CD4-positive, alpha-beta T cell treated with Interleukin-6 at 100 ng/mL for 8 hours (primary cell): ENCODE data around the gene ZNF202.
A peak's percentile ranks its signal among the peaks of the same experiment; 100 is the strongest.
"Not testable (repeated sequence)": the region's sequence is repeated elsewhere in the genome, so short reads cannot be mapped to it uniquely, and the experiment has no call there.

Experiments
- DNase-seq: peaks from one replicate; pipeline ENCODE4 v3.0.0-alpha.2; 2020; ENCODE audit warnings: mixed read lengths, low spot score

The ZNF202 gene

DNA sequence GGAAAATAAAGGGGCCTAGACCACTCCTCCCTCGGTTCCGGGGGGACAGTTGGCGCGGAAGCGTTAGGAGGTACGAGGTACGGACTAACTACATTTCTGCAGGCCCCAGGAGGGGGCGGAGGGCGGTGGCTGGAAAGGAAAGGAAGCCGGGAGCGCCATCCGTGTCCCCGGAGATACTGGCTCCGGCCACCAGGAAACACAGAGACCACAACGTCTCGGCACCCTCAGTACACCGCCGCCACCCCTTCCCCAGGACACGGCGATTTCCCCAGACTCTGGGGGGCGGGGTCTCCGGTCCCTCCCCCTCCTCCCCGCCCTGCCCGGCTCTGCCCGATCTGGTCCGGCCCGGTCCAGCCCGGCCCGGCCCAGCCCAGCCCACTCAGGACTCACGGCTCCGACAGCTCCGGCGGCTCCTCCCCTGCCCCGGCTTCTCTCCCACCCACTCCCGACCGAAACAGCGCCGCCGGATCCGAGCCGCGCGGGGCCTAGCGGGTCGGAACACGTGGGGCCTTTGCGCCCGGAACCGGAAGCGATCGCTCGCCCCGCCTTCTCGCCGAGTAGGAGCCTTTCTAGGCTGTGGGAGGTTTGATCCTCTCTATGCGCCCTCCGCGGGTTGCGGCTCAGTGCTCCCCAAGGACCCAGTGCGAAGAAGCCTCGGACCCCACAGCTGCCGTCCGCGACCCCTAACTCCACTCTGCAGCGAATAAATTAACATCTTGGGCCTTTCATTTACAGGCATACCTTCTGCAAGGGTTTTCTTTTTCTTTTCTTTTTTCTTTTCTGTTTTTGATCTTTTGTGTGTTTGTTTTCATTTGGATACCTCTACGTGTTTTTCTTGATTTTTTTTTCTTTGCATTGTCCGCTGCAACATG is at the start of gene ZNF202:
Gene ZNF202 (minus strand): TSS at position 502 of the 872 bp plus-strand sequence. CDS start 10,772 bp downstream, outside the sequence.
- peak; percentile 89 for DNase-seq

DNA sequence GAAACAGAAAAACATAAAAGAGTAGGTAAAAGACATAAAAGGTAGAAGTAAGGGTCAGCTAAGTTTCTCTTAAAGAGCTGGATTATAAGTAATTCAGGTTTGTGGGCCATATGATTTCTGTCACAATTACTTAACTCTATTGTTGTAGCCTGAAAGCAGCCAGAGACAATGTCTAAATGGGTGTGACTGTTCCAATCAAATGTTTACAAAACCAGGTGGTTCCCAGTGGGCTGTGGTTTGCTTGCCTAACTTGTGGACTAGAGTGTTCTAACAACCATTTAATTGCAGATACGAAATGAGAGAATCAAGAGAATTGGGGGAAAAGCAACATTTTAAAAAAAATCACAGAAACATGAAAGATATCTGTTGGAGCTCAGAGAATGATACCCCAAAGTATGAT is 42.1 kb upstream of the ZNF202 start:
- no peak for DNase-seq

DNA sequence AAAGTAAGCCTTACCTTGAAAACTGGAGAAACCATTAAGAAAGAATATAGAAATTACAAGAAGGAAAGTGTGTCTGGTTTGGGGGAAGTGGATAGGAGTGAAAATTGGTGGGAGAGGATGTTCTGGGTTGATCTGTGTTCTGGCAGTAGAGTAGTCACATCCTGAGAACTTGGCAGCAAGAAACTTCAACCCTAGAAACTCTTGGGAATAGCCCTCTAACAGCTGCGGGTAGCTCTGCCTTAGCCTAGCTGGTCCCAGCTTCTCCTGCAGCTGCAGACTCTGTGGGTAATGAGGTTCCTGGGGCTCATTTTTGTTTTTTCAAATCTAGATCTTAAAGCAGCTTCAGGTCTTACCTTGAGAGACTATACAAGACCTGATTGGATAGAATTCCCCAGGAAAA is 37.1 kb upstream of the ZNF202 start:
- DNase-seq: no peak

DNA sequence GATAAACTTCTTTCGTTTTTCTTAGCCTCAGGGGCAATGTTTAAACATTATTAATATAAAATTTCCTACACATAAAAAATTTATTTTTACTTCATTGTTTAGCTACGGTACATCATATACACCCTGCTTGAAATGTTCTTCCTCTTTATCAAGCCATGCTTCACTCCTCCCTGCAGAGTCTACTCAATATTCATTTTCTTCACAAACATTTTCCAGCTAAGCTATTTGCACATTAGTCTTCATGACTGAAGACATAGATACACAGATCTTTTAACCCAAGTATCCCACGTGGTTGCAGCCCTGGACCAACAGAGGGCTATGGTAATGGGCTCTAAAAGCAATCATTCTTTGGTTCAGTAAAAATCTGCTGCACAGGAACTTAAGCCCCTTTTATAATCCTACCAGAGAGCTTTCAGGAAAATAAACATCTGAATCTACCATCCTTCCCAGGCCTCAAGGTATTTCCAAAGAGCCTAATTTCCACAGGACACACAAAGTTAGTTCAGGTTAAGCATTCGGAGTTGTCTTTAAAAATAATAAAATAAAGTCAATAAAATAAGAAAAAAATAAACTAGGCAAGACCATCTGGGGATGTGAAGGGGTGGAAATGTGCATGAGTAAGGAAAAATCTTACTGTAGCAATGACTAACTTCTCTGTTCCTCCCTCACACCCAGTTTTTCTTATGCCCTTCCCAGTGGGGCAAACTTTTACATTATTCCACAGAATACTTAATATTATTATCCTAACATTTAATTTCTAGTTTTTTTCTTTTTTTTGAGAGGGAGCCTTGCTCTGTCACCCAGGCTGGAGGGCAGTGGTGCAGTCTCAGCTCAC is 34.5 kb upstream of the ZNF202 start:
- no peak for DNase-seq

DNA sequence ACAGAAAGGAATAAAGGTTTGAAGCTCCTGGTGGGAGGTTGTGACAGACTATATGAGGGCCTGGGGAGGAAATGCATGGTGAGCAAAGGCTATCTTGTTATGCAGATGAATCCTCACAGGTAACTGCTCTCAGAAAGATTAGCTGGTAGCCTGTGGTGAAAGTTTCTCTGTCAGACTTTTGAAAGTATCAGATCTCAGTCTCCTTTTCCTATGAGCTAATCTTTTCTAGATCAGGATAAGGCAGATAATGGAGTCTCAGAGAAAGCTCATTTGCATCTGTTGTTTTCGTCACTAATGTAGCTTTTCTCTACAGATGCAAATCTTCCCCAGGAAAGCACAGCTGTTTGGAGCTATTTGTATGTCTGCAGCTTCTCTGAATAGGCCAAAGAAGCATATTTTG is 33.8 kb upstream of the ZNF202 start:
- no peak for DNase-seq

DNA sequence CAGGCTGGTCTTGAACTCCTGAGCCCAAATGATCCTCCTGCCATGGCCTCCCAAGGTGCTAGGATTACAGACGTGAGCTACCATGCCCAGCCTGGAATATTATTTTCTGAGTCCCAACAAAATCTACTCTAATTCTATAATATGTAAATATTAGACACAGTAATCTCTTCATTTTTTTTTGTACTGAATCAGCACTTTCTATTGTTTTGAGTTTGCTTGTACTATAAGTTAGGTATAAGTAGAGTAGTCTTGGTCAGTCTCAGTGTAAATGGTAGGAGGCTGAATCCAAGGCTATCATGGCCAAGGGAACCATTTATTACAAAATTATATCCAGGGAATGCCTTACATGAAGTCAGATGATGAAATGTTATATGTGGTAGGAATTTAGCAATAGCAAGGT is 32.5 kb upstream of the ZNF202 start:
- no peak for DNase-seq

DNA sequence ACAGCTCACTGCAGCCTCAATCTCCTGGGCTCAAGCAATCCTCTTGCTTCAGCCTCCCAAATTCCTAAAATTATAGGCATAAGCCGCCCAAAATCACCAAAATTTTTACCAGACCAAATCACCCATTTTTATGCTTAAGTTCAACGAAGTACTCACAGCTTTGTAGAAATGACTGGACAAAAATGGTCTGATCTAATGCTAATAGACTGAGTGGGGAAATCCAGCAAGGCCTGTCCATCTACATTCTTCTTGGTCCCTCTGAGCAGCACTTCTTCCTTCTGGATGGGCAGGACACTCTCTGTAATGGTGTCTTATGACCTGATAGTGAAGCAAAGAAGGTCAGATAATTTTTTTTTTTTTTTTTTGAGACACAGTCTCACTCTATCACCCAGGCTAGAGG is 31.6 kb upstream of the ZNF202 start:
- DNase-seq: no peak

DNA sequence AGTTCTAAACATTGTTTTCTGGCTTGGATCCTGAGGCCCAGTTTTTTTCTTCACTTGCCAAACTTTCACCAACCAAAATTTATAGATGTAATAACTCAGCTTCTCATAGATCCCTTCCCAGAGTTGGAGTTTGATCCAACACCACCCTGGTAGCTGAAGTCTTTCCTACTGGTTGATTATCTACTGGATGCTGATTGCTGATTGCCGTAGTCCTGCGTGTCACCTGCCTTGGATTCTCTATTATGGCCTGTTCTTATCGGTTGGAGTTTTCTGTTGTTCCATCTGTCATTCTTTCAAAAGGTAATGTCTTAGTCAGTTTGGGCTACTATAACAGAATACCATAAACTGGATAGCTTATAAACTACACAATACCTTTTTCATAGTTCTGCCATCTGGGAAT is 30.2 kb upstream of the ZNF202 start:
- DNase-seq: no peak

DNA sequence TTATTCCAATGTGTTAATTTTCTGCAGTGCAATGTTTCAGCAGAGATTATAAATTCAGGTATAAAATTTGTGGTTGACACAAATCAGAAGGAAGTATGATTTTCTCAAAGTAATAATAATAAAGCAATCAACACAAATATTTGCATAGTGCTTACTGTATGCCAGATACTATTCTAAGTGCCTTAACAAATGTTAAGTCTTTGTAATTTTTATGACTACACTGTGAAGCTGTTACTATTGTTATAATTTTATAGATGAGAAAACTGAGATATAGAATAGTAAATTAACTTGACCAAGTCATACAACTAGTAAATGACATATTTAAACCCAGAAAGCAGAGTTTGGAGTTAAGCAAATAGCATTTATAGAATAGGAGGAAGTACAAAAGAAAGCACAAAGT is 29.3 kb upstream of the ZNF202 start:
- DNase-seq: no peak

DNA sequence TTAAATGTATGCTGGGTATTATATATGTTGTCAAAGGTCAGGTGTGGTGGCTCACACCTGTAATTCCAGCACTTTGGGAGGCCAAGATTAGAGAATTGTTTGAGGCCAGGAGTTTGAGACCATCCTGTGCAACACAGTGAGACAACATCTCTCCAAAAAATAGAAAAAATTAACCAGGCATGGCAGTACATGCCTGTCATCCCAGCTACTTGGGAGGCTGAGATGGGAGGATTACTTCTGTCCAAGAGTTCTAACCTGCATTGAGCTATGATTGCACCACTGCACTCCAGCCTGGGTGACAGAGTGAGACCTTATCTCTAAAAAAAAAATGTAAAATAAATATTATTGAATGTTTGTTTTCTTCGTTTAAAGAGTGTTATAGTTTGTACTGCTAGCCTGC is 24.1 kb upstream of the ZNF202 start:
- no peak for DNase-seq

DNA sequence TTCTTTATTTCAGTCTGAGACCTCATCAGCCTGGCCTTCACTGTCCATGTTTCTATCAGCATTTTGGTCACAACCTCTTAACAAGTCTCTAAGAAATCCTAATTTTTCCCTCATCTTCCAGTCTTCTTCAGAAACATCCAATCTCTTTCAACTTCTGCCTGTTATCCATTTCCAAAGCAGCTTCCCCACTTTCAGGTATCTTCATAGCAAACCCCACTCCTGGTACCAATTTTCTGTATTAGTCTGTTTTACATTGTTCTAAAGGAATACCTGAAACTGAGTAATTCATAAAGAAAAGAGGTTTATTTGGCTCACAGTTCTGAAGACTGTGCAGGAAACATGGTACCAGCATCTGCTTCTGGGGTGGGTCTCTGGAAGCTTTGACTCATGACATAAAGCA is 21.0 kb upstream of the ZNF202 start:
- DNase-seq: no peak

DNA sequence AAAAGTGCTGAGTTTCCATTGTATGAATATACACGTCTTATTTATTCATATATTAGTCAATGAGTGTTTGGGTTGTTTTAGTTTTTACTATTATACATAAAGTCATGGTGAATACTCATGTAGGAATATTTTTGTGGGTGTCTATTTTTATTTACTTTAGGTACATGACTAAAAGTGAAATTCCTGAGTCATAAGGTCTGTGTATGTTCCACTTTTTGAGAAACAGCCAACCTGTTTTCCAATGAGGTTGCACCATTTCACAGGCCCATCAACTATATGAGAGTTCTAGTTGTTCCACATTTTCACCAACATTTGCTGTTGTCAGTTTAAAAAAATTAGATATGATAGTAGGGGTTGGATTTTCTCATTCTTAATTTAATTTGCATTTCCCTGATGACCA is 19.4 kb upstream of the ZNF202 start:
- no peak for DNase-seq

DNA sequence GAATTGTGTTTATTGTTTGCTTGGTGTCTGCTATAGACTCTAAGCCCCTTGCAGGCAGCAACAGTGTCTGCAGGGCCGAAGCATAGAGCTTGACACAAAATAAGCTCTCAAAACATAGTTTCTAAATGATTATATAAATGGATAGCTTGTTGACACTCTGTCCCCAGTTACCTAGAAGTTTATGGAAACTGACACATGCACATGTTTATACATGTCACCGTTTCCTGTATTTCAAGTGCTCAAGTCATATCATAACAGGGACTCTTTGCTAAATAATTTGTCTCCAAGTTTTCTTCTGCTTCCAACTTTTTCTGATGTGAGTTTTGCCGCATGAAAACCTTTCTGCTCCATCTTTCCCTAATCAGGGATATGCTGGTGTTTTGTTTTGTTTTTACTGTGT is 16.5 kb upstream of the ZNF202 start:
- no peak for DNase-seq

DNA sequence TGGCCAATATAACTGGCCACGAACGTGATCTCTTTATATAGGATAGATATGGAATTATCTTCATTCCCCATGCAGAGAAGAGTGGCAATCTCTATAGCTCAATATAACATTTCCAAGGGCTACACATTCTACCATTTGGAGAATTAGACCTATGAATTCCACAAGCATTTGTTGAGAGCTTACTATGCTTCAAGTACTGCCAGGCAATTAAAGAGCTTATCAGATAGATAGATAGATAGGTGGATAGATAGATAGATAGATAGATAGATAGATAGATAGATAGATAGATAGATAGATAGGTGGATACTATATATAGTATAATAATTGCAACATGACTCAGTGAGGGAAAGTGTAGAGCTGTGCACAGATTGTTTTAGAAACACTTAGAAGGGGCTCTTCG is 14.4 kb upstream of the ZNF202 start:
- no peak for DNase-seq

DNA sequence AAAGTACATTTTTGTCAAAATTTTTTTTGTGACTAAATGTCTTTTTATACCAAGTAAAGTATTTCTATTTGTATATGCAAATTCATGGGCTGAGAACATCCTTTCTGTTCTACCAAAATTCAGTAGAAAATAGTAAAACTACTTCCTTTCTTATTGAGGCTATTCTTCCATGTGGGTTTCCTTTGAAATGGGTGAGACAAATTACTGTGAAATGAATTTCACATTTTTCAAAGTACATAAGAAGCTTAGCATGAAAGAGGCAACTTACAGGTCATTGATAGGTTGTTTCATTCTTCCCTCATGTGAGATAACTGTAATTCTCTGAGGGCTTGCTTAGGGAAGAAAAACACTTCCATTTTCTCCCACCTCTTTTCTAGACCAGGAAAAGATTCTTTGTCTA is 13.9 kb upstream of the ZNF202 start:
- no peak for DNase-seq

DNA sequence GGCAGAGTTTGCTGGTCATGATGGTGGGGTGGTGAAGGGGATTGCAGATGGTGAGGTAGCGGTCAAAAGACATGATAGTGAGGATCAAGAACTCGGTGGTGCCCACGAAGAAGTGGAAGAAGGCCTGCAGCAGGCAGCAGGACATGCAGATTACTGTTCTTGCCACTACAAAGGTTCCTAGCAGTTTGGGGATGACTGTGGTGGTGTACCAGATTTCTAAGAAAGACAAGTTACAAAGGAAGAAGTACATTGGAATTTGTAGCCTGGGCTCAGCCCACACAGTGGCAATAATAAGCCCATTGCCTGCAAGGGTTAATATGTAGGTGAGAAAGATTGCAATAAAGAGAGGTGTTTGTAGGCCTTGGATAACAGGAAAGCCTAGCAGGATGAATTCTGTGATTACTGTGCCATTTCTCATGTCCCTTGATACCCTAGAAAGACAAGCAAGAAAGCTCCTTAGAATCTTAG is 12.7 kb upstream of the ZNF202 start, which contains the start of gene OR6X1:
Gene OR6X1 (minus strand): TSS at position 418 of the 468 bp plus-strand sequence. CDS start 0 bp downstream, at position 418.
- no peak for DNase-seq

DNA sequence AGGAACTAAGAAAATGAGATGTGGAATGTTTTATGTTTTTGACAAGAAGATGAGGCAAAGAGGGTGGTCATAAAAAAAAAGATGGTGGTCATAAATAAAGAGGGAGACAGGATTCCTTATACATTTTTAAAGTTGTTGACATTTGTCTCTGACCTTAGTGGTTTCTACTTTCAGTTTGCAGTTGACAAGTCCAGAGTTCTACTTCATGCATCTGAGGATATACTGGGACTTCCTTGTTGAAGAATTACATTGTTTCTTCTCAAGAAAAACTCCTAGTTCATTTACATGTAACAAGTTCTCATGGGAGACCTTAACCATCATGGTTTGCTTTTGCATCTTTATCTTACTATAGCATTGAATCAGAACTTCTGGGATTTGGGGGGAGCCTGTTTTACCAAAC is 11.7 kb upstream of the ZNF202 start:
- no peak for DNase-seq

DNA sequence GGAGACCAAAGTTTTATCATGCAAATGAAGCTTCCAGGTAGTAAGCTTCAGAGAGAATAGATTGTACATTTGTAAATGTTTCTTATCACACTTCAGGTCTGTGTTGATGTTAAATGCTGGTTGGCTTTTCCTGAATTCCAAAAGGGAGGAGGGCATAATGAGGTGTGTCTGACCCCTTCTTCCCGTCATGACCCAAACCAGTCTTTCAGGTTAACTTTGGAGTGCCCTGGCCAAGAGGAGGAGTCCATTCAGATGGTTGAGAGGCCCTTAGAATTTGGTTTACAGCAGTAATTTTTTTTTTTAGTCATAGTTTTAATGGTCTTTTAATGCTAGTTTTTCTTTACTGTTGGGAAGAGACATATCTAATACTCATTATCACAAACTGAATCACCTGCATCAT is 10.3 kb upstream of the ZNF202 start:
- DNase-seq: no peak

DNA sequence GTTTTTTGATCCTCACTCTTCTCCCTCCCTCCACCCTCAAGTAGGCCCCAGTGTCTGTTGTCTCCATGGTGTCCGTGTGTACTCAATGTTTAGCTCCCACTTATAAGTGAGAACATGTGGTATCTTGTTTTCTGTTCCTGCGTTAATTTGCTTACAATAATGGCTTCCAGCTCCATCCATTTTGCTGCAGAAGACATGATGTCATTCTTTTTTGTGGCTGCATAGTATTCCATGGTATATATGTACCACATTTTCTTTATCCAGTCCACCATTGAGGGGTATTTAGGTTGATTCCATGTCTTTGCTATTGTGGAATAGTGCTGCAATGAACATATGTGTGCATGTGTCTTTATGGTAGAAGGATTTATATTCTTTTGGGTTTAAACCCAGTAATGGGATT is 6.9 kb upstream of the ZNF202 start:
- not testable (repeated sequence) for DNase-seq

DNA sequence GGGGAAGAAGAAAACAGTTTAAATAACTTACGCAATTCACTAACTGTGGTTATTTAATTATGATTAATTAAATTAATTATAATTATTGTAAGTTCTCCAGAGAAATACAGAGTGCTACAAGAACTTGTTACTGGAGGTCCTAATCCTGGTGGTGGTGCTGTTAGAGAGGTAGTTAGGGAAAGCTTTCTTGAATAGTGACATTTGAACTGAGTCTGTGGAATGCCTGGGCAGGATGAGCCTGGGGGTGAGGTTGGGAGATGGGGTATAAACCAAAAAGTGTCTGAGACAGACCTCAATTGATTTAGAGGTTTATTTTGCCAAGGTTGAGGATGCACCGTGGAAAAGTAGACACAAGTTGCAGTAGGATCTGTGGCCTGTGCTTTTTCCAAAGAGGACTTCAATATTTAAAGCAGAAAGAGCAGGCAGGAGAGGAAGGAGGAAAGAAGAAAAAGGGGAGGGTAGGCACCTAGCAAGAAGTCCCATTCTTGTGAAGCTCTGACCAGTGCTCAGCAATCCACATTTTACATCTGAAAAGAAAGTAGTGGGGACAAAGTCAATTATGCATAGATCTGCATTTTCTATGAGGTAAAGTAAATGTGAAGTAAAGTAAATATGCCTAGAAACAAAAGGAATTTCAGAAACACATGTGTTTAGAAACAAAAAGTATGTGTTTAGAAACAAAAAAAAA is 4.4 kb upstream of the ZNF202 start:
- DNase-seq: no peak

DNA sequence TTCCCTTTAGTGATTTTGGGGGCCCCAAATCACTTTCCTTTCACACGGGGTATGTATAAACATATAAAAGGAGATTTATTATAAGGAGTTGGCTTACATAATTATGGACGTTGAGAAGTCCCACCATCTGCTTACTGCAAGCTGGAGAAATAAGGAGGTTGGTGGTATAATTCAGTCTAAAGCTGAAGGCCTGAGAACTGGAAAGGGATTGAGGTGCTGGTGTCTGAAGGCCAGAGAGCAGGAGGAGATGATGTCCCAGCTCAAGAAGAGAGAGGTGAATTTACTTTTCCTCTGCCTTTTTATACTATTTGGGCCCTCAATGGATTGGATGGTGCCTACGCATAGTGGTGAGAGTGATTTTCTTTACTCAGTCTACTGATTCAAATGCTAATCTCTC is 1.3 kb upstream of the ZNF202 start:
- no peak for DNase-seq

DNA sequence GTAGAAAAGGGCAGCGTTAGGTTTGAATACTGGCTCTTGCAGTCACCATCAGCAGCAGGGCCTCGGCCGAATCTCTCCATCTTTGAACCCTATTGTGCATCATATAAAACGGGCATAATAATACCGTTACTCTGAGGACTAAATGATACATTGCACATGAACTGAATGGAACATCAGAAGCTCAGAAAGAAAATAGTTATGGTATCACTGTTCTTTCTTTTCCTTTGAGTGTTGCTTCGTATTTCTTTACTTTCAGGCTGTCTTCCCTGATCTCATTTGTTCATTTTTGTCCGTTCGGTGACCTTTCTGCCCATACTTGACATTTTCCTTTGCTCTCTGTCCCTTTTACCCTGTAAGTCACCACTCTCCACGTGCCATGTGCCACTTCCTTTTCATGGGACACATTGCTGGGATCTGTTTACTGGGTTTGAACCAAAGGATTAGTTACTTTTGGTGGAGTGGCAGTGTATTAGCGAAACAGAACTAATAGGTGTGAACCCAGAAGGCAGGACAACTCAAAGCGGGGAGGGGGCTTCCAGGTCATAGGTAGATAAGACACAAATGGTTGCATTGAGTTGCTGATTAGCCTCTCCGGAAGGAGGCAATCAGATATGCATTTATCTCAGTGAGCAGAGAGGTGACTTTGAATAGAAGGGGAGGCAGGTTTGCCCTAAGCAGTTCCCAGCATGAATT is 717 bp upstream of the ZNF202 start:
- DNase-seq: no peak
